HG02938 (cell line): Measurements from ENCODE around the gene RSAD2.

ENCODE experiments used
- ATAC-seq: cut with Tn5 transposase; IDR thresholded peaks from one replicate; pipeline ENCODE4 v1.9.1; 2021; ENCODE audit warnings: mild to moderate bottlenecking, moderate library complexity; ENCODE audit not compliant: unreplicated experiment

Gene RSAD2

DNA sequence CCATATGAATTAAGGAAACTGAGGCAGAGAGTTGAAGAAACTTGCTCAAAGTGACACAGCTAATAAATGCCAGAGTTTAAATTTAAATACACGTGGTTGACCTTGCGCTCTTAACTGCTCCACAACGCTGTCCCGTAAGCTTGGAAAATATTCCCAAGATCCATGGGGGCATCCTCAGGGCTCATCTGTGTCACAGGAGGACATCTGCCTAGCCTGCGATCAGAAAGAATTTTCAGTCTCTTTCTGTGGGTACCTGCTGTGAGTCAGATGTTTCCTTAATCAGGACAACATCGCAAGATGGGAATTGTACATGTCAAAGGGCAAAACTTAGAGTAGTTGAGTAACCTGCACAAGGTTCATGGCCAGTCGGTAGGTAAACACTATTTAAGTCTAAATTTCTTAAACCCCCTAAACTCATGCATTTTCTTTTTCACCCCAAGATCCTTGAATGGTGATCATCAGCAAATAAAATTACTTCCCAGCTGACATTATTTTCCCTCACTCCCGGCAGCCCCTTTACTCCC, 13.3 kb upstream of the RSAD2 start:
- no peak for ATAC-seq

DNA sequence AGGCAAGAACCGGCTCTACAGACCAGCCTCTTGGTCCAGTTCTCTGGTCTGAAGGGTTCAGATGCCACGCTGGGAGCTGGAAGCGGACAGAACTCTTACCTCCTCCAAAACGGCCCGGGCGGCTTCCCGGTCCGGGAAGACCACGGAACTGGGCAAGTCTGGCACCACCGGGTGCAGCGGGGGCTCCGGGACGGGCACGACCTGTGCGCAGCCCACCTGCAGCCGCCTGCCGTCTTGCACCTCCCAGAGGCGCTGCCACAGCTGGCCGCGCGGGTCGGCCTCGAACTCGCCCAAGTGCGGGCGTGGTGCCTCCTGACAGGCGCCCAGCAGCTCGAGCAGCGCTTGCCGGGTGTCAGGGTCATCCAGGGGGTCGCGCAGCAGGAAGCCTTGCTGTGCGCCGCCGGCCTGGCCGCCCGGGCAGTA, 12.6 kb upstream of the RSAD2 start:
- peak; percentile 10 for ATAC-seq

DNA sequence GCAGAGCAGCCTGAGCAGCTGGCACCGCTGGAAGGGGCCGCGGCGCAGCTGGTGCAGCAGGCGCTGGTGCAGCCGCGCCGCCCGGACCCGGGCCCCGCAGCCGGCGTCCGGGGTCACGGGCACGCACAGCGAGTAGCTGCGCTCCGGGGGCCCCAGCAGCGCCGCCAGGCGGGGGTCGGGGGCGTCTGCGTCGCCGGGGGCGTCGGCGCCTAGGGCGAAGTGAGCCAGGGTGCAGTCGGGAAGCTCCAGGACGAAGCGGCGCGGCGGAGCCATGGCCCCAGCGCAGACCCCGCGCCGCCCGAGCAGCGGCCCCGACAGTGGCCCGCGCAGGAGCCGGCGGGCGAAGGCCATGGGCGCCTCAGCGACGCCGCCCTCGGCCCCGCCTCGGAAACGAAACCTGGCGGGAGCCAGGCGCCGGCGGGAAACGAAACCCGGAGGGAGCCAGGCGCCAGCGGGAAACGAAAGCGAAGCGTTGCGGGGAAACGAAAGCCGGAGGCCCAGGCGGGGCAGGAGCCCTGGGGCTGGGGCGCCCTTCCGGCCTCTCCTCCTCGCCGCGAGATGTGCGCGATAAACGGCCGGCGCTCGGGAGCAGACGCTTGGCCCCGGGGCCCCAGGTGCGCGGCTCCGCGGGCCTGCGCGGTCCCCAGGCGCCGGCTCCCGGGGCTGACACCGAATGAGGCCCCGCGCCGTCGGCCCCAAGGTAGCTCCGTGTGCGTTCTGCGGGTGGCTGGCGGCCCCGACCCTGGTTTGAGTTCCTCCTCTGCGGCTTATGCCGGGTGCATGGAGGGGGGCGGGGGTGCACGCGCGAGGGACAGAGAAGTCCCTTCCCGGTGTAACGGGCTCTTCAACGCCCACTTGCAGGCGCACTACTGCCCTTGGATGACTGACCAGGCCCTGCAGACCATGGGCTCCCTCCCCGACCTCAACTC, 12.0 kb upstream of the RSAD2 start, which contains the start of gene CMPK2:
CMPK2 (minus strand) TSS at position 562 of the 929 bp plus-strand sequence; CDS start at position 351, 211 bp downstream.
- ATAC-seq: peak; percentile 80

DNA sequence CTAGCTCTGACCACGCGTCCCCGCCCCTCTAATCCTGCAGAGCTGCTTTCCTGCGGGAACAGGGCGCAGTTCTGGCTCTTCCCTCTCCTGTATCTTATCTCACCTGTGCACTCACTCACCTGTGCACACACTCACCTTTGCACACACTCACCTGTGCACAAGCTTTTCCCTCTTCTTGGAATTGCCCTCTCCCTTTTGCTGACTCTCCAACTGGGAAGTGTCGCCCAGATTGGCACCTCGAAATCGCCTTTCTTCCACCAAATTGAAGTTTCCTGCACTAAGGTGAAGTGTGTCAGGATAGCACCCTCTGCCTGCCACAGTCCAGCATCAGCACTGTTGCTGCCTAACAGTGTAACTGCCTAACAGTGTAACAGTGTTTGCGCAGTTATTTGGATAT, 11.3 kb upstream of the RSAD2 start:
- ATAC-seq: no peak

DNA sequence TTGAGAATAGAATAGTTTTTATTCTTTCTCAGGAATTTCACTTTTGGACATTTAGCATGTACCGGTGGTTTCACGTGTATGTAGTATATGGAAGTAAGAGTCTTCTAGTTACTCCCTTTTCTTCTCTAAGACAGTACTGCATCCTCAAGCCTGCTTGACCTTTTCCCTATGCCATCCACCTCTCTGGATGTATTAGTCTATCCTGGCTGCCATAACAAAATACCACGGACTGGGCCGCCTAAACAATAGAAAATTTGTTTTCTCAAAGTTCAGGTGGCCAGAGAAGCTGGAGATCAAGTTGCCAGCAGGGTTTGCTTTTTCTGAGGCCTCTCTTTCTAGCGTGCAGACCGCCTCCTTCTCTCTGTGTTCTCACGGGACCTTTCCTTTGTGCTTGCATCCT, 10.6 kb upstream of the RSAD2 start:
- no peak for ATAC-seq

DNA sequence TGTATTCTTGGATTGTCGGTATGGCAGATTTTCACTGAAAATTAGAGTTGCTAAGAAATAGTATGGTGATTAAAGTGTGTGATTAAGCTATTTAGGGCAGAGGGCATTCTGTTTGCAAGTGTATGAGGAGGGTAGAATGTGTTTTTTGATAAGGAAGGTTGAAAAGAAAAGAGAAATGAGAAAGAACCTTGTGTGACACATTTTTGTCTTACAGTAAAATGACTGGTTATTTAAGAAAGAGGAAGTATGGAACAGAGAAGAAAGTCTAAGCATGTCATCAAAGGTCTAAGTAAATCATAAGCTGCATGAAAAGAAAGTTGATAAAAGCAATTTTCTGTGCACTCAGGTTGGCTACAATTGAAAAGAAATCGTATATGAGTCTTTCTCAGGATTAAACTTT, 5.2 kb upstream of the RSAD2 start:
- no peak for ATAC-seq

DNA sequence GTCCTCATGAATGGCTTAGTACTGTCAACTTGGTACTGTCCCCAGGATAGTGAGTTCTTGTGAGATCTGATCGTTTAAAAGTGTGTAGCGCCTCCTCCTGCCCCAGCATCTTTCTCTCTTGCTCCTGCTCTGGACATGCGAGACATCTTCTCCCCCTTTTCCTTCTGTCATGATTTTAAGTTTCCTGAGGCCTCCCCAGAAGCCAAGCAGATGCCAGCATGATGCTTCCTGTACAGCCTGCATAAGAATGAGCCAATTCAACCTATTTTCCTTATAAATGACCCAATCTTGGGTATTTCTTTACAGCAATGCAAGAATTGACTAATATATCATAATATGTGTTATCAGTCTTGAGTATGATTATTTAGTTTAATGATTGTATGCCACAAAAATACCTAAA, 3.5 kb upstream of the RSAD2 start:
- no peak for ATAC-seq

DNA sequence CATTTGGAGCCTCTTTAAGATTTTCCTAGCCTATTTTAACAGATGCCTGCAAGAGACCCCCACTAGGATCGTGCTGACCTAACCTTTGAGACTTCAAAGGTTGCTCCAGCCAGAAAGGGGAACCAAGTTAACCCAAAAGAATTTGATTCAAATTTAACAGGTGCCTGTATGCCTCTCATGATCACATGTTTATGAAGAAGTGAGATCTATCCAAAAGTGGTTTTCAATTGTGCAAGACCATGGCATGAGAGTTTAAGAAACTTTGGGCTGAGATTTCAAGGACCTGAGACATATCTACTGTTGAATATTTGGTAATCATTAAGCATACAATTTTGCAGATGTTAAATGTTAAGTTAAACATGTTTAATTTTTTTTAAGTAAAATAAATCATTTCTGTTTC, 1.3 kb upstream of the RSAD2 start:
- ATAC-seq: no peak

DNA sequence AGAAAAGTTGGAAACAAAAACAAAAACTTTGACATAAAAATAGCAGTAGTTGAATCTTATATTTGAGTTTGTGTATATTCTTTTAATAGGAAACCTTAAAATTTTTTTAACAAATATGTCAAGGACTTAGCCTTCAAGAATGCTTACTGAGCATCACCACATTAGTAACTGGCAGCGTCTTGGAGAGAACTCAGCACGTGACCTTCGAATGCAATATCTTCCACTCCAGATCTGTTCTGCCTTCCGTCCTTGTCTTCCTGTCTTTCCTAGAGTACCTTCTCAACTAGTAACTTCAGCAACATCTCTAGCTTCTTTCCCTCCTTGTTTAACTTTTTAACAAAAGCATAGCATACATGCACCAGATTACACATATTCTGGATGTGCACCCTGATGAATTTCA, 972 bp downstream of the RSAD2 start:
- ATAC-seq: no peak

DNA sequence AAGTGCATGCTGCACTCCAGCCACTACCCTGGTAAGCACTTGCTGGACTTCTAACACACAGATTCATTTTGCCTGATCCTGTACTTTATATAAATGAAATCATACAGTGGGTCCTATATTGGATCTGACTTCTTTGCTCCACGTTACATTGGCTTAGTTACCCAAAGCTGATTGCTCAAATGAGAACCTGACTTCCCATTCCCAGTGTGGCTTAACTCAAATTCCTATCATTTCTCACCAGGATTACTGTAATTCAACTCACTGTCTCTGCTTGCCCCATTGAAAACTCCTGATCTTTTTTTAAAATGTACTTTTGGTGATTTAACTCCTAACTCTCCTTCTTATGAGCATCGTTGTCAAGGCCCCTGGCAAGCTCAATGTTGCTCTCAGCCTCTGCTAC, 1.4 kb downstream of the RSAD2 start:
- no peak for ATAC-seq

DNA sequence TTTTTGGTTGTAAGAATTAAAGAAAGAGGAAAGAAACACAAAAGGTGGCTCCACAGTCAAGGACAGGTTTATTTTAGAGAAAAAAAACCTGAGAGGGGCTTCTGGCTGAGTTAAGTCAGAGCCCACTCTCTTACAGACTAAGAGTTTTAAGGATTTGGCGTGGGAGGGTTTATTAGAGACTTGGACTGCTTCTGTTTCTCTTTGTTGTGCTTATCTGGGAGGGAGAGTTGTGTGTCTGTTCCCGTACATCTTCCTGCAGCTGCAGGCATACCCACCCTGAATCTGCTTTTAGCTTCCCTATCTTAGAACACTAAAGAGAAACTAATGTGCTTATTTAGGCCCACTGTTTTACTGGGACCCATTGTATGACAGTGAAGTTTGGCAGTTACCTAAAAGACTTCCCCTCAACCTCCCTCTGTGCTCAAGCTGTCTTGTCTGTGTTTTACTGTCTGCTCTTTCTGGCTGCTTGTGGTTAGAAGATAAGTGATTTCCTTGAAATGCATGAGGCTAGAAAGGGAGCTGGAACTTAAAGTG, 2.7 kb downstream of the RSAD2 start:
- no peak for ATAC-seq

DNA sequence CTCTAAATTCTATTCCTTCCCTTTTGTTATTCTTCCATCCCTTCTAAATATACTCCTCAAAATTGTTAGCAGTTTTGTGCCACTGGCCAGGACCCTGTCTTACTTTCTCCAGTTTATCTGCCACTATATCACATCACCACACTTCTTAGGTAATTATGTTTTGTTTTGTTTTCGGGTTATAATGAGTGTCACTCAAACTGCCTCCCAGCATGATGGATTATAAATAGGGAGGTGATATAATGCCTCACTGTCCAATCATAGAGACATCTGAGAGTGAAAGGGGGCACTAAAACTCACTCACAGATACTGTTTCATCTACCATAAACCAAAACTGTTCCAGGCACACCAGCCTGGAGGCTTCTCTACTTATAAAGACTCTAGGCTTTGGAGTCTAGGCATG, 3.5 kb downstream of the RSAD2 start:
- no peak for ATAC-seq

DNA sequence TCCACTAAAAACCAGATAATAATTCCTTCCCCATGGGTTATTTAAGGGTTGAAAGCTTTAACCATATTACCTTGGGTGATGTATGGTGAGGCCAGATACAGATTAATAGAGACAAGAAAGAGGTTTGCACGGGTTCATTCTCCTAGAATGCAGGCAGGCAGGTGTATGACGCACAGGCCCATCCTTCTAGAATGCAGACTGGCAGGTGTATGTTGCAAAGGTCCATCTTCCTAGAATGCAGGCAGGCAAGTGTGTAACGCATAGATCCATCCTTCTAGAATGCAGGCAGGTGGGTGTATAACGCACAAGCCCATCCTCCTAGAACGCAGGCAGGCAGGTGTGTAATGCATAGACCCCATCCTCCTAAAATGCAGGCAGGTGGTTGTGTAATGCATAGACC, 3.9 kb downstream of the RSAD2 start:
- ATAC-seq: no peak

DNA sequence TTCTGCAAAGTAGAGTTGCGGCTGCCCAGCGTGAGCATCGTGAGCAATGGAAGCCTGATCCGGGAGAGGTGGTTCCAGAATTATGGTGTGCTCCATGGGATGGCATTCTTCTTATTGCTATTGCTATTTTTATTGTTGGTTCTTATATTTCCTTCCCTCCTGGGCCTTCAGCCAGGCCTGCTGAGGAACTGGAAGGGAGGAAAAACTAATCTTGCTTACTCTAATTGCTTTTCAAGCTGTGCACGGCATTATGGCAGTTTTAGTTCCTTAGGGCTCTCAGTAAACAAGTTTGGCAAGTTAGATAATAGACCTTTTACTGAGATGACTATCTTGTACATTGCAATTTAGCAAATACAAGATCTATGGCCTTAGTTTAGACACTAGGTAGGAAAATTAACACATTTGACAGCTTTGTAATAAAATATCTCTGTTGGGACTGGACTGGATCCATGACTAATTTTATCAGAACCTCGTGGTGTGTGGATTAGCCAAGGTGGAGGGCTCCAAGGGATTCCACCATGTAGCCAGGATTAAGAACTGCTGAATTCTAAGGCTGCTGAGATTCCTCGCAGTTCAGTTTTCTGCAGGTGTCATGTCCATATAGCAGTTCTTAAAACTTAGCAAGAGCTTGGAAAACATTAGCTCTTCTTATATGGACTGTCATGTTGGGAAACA, 6.0 kb downstream of the RSAD2 start:
- ATAC-seq: no peak

DNA sequence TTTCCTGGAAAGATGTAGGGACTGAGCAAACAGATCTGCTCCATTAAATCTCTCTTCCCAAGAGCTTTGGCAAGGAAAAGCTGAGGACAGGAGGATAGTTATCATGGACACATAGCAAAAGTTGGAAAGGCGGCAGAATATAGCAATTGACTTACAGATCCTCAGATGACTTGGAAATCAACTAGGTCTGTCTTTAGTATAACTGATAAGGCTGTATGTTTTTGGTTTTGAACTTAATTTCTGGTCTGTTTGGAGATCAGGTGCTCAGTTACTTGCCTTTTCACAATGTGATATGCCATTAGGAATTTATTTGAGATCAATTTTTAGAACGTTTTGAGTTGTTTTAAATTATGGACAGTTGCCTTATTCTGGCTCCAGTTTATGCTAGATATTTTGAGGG, 8.0 kb downstream of the RSAD2 start:
- ATAC-seq: no peak

DNA sequence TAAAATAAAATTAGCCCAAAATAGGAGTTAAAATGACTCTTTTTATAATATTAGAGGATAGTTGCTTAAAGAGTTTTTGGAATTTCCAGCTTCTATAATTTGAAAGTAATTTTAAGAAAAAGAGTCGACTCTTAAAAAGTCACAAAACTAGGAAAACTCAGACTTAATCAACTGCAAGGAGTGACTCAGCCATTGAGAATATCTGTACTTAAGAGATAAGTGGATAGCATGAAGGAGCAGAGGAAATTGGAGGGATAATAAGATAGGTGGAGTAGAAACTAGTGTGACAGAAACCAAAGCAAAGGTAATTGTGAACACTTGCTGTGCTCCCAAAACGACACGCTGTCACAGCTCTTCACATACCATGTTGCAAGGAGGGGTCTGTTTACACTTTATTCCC, 8.4 kb downstream of the RSAD2 start:
- no peak for ATAC-seq

DNA sequence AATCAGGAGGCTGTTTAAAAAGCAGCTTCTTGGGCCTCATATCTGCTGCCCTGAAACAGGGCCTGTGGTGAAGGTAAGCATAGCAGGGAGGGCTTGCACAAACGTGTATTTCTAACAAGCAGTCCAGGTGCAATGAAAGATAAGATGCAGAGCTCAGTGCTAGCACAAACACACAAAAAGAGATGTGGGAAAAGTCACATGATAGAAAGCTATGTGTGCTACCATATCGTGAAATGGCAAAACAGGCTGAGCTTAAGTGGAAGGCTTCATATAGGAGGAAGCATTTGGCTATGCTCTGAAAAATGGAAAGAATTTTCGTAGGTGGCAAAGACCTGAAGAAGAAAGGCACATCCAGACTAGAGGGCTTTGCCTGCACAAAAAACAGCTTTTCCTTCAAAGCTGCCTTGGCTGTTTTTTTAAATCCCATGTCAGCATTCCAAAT, 10.2 kb downstream of the RSAD2 start:
- no peak for ATAC-seq

DNA sequence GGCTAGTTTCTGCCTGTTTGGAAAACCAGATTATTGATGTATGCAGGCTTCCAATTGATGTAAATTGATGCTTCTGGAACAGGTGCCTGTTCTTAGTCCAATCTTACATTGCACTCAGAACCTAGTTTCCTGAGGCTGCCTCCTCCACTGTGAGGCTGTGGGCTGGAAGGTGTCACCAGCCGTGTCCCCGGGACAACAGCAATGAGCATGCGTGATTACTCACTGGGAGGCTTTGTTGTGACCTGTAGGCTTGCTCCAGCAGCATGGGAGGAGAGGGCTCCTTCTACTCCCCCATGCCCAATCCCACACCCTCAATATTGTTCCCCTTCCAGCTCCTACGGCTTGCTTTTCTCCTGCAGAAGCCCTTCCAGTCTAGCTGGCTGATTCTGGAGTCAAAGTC, 11.1 kb downstream of the RSAD2 start:
- ATAC-seq: no peak

DNA sequence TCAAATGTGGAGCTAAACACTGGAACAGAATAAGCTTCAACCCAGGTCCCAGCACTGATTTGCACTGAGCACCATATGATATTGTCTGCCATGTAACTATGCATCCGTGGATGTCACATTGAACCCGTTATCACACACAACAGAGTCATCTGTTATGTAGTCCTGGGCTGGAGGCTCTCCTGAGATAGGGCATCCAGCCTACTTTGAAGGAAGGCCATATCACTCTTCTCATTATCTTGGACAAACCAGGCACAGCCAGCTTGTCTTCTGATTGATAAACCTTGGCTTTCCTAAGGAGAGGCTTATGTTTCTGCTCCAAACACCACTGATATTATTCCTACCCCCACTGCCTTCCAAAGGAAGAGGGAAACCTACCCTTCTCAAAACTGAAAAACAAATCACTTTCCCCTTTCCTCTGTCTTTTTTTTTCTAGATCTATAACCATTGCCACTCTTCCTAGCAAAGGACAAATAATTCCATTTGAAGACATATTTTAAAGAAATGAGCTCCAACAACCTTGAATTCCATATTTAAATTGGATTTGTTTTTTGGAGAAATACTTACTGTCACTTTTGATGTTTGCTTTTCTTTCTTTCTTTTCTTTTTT, 16.4 kb downstream of the RSAD2 start:
- no peak for ATAC-seq

DNA sequence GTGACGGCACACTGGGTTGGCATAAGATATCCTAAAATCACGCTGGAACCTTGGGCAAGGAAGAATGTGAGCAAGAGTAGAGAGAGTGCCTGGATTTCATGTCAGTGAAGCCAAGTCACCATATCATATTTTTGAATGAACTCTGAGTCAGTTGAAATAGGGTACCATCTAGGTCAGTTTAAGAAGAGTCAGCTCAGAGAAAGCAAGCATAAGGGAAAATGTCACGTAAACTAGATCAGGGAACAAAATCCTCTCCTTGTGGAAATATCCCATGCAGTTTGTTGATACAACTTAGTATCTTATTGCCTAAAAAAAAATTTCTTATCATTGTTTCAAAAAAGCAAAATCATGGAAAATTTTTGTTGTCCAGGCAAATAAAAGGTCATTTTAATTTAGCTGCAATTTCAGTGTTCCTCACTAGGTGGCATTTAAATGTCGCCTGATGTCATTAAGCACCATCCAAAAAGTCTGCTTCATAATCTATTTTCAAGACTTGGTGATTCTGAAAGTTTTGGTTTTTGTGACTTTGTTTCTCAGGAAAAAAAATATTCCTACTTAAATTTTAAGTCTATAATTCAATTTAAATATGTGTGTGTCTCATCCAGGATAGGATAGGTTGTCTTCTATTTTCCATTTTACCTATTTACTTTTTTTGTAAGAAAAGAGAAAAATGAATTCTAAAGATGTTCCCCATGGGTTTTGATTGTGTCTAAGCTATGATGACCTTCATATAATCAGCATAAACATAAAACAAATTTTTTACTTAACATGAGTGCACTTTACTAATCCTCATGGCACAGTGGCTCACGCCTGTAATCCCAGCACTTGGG, 19.6 kb downstream of the RSAD2 start:
- ATAC-seq: no peak
